Measurements from ENCODE around the gene FIBCD1.

Gene FIBCD1

GRCh38 chr9:130938652-130939404 is at the start of gene FIBCD1:
Gene FIBCD1, minus strand, starts transcription at chr9:130939247. Its CDS starts 640 bp downstream, at chr9:130938607.
- no peak for DNase-seq (ENCODE audit: low read depth in 3 of 3, low spot score in 1 of 3)

DNA sequence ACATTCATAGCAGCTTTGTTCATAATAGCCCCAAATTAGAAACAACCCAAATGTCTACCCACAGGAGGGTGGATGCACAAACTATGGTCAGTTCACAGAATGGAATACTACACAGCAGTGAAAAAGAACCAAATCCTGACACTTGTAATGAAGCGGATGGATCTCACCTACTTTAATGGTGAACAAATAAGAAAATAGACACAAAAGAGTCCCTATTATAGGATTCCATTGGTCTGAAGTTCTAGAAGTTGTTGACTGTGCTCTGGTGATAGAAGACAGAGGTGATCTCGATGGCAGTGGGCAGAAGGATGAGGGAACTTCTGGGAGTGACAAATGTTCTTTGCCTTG is 49.3 kb upstream of the FIBCD1 start:
- no peak for DNase-seq (ENCODE audit: low read depth in 3 of 3, low spot score in 1 of 3)

- DNase-seq (ENCODE audit: low read depth in 3 of 3, low spot score in 1 of 3), result no peak
These were observed 48.8 kb upstream of the FIBCD1 start for GRCh38 chr9:130987738-130988399.

- no peak for DNase-seq (ENCODE audit: low read depth in 3 of 3, low spot score in 1 of 3)
These were observed 48.0 kb upstream of the FIBCD1 start for GRCh38 chr9:130987054-130987453.

DNA sequence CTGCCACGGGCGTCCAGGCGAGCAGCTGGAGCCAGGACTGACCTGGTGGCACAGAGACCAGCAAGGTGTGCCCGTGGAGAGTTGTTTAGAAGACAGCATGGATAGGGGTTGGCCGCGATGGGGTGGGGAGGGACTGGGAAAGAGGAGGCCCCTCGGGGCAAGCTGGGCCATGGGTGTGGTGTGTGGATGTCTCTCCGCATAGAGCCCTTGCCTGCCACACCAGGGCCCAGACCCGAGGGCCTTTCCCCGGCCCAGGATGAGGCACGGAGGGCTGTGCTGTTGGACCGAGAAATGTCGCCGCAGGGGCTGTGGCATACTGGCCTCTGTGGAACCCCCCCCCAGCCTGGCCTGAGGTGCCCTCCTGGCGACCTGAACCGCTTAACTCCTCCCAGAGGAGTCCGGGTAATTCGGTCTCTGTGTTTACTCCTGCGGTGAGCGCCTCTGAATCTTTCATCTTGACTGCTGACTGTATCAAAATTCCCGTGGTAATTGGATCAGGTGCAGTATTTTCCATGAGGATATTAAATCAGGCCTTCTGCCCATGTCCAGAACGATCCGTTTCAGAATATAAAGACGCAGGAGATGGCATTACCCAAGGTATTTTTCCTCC is 47.4 kb upstream of the FIBCD1 start:
- no peak for DNase-seq (ENCODE audit: low read depth in 3 of 3, low spot score in 1 of 3)

GRCh38 chr9:130985606-130986162 is 46.6 kb upstream of the FIBCD1 start:
- DNase-seq (ENCODE audit: low read depth in 3 of 3, low spot score in 1 of 3), result no peak

- no peak for DNase-seq (ENCODE audit: low read depth in 3 of 3, low spot score in 1 of 3)
These were observed 46.0 kb upstream of the FIBCD1 start for GRCh38 chr9:130985029-130985428.

- no peak for DNase-seq (ENCODE audit: low read depth in 3 of 3, low spot score in 1 of 3)
These were observed 45.5 kb upstream of the FIBCD1 start for GRCh38 chr9:130984521-130984920.

- DNase-seq (ENCODE audit: low read depth in 3 of 3, low spot score in 1 of 3), result no peak
These were observed 44.9 kb upstream of the FIBCD1 start for GRCh38 chr9:130983970-130984369.

GRCh38 chr9:130983359-130983670 is 44.3 kb upstream of the FIBCD1 start:
- DNase-seq (ENCODE audit: low read depth in 3 of 3, low spot score in 1 of 3), result no peak

DNA sequence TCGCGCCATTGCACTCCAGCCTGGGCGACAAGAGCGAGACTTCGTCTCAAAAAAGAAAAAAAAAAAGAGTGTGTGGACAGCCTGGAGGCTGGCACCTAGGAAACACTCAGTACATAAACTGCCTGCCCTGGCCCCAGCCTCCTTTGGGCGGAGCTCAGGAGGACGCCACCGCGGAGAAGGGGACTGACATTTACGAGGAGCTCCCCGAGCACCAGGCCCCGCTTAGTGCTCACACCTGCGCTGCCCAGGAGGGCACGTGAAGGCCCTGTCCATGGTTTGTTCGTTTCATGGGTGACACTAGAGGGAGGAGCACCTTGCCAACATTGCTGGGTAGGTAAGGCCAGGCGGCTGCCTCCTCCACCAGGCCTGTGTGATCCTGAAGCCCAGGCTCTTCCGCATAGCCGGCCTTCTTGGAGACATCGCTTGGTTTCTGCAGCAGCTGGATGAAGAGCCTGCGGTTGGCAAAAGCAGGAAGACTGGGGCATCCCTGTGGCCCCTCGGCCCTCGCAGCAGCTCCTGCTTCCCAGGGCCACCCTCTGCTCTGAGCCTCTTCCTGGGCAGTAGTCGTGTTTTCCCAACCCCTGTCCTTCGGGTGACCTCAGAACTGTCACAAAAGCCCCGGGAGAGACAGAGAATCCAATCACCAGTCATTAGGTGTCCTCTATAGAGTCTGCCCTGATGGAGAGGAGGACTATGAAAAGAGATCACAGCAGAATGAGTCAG is 43.8 kb upstream of the FIBCD1 start:
- no peak for DNase-seq (ENCODE audit: low read depth in 3 of 3, low spot score in 1 of 3)

DNA sequence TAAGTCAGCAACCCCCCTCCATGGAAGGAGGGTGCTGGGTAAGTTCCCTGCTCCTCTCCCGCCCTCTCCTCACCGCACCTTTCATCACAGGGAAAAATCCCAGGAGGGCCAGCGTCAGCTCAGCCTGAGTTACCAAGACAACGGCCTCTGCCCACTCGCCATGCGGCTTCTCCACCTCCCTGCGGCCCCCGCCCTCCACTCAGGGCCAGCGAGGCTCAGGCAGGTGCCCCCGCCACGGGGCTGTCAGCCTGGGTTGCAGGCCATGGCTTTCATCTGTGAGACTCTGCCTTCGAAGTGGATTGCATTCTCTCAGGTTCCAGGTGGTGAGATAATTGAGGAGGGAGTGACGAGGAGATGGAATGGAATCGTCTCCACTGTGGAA is 42.7 kb upstream of the FIBCD1 start:
- no peak for DNase-seq (ENCODE audit: low read depth in 3 of 3, low spot score in 1 of 3)

GRCh38 chr9:130981002-130981755 is 42.1 kb upstream of the FIBCD1 start:
- DNase-seq (ENCODE audit: low read depth in 3 of 3, low spot score in 1 of 3), result no peak

DNA sequence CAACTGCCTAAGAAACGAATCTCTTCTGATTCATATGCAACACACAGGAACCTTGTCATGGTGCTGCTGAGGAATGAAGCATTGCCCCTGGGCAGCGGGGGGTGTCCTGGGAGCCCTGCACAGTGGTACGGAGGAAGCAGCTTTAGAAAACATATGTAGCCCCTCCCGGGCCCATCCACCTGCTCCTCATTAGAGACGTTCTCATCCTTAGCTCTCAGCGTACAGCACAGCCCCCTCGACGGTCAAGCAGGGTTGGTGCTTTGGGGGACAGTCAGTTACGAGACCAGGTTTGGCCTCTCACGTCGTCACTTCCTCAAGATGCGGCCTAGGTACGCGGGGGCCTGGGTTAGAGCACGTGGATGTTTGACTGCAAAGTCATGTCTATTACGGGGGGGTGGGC is 41.5 kb upstream of the FIBCD1 start:
- DNase-seq (ENCODE audit: low read depth in 3 of 3, low spot score in 1 of 3), result no peak

- DNase-seq (ENCODE audit: low read depth in 3 of 3, low spot score in 1 of 3), result no peak
These were observed 40.7 kb upstream of the FIBCD1 start for GRCh38 chr9:130979591-130980385.

GRCh38 chr9:130977811-130978221 is 38.8 kb upstream of the FIBCD1 start:
- DNase-seq (ENCODE audit: low read depth in 3 of 3, low spot score in 1 of 3), result no peak

DNA sequence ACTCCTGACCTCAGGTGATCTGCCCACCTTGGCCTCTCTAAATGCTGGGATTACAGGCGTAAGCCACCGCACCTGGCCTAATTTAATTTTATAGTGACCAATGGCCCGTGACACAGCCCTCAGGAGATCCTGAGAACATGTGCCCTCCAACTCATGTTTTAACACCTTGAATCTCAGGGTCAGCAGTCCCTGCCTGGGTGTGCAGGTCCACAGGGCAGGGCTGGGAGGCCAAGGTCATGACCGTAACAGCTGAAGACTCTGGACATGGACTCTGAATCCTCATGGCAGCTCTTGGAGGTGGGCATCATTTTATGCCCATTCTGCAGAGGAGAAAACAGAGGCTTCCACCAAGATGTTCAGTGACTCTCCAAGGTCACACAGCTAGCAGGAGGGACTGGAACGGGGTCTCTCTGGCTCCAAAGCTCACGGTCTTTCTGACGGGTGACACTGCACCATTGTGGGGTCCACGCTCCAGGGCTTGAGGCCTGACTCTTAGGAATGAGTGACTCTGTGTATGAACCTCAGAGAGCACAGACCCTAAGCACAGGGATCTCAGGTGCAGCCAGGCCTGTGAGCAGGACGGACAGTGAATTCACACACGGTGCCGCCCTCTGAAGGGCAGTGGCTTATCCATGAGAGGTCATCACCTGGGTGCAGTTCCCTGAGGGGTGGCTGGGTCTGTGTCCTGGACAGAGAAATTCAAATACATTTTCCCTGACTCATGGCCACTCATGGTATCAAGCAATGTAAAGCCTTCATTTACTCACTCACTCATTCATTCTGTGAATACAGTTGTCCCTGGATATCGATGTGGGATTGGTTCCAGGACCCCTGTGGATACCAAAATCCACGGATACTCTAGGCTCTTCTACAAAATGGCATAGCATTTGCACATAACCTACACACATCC is 37.1 kb upstream of the FIBCD1 start:
- no peak for DNase-seq (ENCODE audit: low read depth in 3 of 3, low spot score in 1 of 3)

DNA sequence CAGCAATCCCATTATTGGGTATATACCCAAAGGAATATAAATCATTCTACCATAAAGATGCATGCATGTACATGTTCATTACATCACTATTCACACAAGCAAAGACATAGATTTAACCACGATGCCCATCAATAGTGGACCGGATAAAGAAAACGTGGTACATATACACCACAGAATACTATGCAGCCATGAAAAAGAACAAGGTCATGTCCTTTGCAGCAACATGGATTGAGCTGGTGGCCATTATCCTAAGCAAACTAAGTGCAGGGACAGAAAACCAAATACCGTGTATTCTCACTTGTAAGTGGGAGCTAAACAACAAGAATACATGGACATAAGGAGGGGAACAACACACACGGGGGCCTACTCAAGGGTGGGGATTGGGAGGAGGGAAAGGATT is 36.1 kb upstream of the FIBCD1 start:
- no peak for DNase-seq (ENCODE audit: low read depth in 3 of 3, low spot score in 1 of 3)

DNA sequence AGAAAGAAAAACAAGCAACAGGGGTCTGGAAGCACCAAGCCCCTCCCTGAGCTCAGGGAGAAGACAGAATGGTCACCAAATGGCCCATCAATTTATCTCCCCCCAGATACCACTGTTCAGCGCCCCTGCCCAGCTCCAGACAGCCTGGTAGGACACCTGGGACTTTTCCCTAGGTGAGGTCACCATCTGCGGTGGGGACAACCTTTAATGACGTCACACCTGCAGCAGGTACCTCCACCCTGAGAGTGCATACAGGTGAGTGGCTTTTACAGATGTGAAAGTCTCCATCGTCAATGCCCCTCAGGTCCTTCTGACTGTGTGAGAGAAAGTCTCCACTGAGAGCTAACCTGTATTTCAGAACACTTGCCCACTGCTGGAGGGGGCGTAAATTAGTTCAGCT is 35.6 kb upstream of the FIBCD1 start:
- DNase-seq (ENCODE audit: low read depth in 3 of 3, low spot score in 1 of 3), result no peak
